H7 (cell line): Measurements from ENCODE around the gene LRFN5. TPM values are rescaled to one million over a fixed set of nuclear protein-coding genes. Genes with fewer than 3 reads are reported as not detected.

Experiments
- DNase-seq: peaks from one replicate; pipeline ENCODE4 v3.0.0; 2012
- H3K27me3 ChIP-seq: 2 replicates; pipeline ENCODE4 v1.6.0; 2011; ENCODE audit warnings: mild to moderate bottlenecking, low read length; ENCODE audit not compliant: control insufficient read depth, insufficient read depth
- H3K36me3 ChIP-seq: replicated peaks from 2 replicates; pipeline ENCODE4 v1.5.1; 2011; ENCODE audit warnings: low read length; ENCODE audit not compliant: control insufficient read depth, insufficient read depth
- H3K4me3 ChIP-seq: 2 replicates; pipeline ENCODE4 v1.5.1; 2011; ENCODE audit warnings: low read depth, mild to moderate bottlenecking, control low read depth, low read length, moderate library complexity; ENCODE audit not compliant: insufficient read depth
- total RNA-seq: library from RNA; depleted of rRNA; stranded (reverse); fragments of >200 nt; shearing (Covaris generic); gene quantifications from 2 replicates; pipeline ENCODE4 v1.2.3, GENCODE V29; 2014

LRFN5 gene
- total RNA-seq, 1 experiment from 2014 or later: 7.5 TPM

DNA sequence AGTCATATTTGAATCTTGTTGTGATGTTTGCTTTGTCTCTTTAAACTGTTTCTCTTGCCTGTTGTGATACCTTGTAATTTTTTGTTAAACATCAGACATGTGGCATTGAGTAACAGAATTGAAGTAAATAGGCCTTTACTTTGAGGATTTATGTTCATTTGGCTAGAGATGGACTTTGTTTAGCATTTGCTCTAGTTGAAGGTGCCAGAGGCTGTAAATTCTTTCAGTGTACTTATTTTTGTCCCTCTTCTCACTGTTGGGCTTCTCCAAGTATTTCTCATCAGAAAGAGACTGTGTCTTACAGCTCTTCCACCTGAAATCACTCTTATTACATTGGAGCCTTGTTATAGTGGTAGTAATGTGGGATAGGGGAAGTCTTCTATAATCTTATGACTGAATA lies 175.8 kb downstream of the LRFN5 start:
- Histone ChIP-seq H3K27me3 (no peaks in the 10 kb centered on the region), H3K4me3 (no peak overlapping the region), H3K36me3 (no peaks in the 10 kb centered on the region)
- no peak for DNase-seq

- DNase-seq: no peak
- no peaks in the 10 kb centered on the region for H3K36me3 ChIP-seq
- no peaks in the 10 kb centered on the region for H3K27me3 ChIP-seq
- H3K4me3 ChIP-seq: no peak overlapping the region
Observed at GRCh38 chr14:41783403-41783802, 176.7 kb downstream of the LRFN5 start.

DNA sequence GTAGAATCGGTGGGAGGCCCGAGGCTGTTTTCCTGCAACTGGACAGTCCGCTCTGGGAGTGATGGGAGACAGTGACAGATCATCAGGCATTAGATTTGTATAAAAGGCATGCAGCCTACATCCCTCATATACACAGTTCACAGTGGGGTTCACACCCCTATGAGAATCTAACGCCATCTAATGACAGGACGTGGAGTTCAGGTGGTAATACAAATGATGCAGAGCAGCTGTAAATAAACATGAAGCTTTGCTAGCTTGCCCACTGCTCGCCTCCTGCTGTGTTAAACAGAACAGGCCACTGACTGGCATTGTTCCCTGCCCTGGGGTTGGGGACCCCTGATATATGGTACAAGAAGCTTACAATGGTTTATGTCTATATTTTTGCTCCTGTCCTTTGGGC lies 179.0 kb downstream of the LRFN5 start:
- peak; percentile 3 for DNase-seq
- H3K4me3 ChIP-seq: no peak overlapping the region
- no peaks in the 10 kb centered on the region for H3K36me3 ChIP-seq
- H3K27me3 ChIP-seq: no peaks in the 10 kb centered on the region

DNA sequence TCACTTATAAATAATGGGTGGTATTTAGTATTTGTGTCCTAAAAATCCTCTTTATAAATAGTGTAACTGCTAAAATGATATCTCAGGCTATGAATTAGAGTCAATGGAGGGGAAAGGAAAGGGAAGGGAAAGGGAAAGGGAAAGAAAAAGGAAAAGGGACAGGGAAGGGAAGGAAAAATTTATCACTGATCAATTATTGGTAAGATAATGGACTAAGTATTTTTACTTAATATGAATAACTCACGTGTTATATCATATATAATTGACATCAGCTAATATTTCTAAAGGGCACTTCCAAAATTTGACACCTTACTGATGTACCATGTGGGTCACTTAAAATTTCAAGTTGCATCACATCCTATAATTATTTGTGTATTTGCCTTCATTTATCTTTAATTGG lies 193.1 kb downstream of the LRFN5 start:
- no peak for DNase-seq
- Histone ChIP-seq H3K4me3 (no peak overlapping the region), H3K27me3 (no peaks in the 10 kb centered on the region), H3K36me3 (no peaks in the 10 kb centered on the region)

DNA sequence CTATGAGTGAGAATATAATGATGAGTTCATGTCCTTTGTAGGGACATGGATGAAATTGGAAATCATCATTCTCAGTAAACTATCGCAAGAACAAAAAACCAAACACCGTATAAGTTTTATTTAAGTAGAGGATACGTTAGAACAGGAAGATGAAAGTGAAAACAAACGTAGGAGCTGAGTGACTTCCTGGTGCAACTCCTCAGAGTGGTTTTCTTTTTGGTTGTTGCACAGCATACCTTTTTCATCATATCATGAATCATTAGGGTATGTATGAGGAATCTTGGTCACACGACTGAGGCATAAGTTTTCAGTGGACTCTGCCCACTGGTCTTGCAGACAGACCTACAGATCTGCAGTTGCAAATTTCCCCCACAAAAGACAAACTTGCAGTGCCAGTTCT lies 199.0 kb downstream of the LRFN5 start:
- no peak for DNase-seq
- no peak overlapping the region for H3K4me3 ChIP-seq
- H3K27me3 ChIP-seq: no peaks in the 10 kb centered on the region

GRCh38 chr14:41806366-41806975 lies 199.8 kb downstream of the LRFN5 start:
- no peaks in the 10 kb centered on the region for H3K27me3 ChIP-seq
- DNase-seq: no peak
- no peaks in the 10 kb centered on the region for H3K36me3 ChIP-seq
- H3K4me3 ChIP-seq: no peak overlapping the region

More for the DNA sequence above, 199.0 kb downstream of the LRFN5 start:
- H3K36me3 ChIP-seq: no peaks in the 10 kb centered on the region

DNA sequence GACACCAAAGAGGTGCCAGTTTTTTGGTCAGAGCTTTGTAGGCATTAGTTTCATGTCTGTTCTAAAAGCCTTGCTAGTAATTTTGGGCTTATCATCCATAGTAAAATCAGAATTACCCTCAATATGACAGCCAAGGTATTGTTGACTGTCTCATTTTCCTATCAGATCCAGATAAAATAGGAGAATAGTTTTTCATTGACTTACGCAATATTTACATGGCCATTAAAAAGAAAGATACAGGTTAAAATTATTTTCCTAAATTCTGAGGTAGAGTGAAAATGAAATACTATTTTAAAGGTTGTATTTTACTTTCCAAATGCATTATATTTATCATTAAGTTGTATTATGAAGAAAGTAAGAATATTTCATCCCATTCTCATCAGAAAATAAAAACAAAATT lies 203.7 kb downstream of the LRFN5 start:
- no peaks in the 10 kb centered on the region for H3K27me3 ChIP-seq
- no peak overlapping the region for H3K4me3 ChIP-seq
- H3K36me3 ChIP-seq: no peaks in the 10 kb centered on the region
- DNase-seq: no peak

GRCh38 chr14:41817626-41818025 lies 210.9 kb downstream of the LRFN5 start:
- Histone ChIP-seq H3K36me3 (no peaks in the 10 kb centered on the region), H3K4me3 (no peak overlapping the region), H3K27me3 (no peaks in the 10 kb centered on the region)
- no peak for DNase-seq

DNA sequence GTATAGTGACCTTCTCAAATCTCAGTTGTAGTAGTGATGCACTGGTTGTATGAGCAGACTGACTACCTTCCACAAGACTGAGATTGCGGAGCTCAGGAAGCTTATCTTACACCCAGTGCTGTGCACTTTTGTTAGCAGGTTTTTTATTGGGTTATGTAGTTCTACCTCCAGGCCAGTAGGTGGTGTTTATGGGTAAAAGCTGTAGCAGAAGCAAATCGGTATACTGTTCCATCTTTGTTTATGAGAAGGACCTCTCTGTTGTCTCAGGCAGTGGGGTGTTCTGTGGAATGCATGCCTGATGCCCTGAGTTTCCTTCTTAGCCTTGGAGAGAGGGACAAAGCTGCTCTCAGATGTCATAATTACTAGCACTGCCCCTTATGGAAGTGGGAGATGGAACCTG lies 217.8 kb downstream of the LRFN5 start:
- no peaks in the 10 kb centered on the region for H3K27me3 ChIP-seq
- H3K36me3 ChIP-seq: no peaks in the 10 kb centered on the region
- no peak for DNase-seq
- H3K4me3 ChIP-seq: no peak overlapping the region

DNA sequence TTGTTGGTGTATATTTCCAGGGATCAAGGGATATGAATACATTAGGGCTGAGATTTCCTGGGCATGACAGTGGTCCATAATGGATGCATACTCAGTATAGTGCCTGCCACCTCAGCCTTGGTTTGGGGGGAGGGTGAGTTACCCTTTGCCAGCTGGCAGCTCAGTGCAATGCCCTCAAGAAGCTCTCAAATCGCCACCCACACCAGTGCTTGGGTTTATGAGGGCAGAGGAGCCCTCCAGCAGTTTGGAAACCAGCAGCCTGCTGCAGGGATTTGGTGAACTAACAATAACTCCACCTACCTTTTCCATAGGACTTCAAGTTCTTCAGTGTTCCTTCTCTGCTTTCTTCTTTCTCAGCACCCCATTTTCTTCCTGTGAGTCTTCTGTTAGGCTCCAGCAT lies 218.9 kb downstream of the LRFN5 start:
- Histone ChIP-seq H3K27me3 (no peaks in the 10 kb centered on the region), H3K36me3 (no peaks in the 10 kb centered on the region), H3K4me3 (no peak overlapping the region)
- DNase-seq: no peak

DNA sequence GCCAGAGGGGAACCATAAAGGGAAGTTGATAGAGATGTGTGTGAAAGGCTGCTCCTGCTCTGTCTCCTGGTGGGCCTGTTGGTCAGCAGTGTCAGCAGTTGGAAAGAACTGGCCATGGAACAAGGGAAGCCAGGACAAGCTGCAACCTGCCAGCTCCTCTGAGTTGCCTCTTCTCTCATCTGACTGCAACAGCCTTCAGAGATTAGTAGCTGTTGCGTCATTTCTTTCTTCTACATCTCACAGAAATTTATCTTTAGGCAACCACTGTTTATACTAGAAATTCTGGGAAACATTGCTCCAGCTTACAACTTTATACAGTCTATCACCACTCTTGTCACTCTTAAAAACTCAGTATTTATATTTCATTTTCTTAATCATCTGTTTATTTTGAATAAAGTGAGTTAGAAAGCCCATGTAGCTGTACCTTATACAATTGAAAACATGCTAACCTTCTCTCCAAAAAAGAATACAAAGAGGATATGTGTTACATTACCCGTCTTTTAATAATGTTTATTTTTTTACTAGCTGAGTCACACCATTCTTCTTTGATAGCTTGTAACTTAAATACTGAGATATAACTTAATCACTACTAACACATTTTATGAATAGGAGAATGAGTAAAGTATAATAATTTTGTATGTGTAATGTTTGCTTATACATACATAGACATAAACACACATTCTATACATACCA lies 224.2 kb downstream of the LRFN5 start:
- DNase-seq: no peak
- H3K4me3 ChIP-seq: no peak overlapping the region
- H3K27me3 ChIP-seq: no peaks in the 10 kb centered on the region
- H3K36me3 ChIP-seq: no peaks in the 10 kb centered on the region

- no peak overlapping the region for H3K4me3 ChIP-seq
- DNase-seq: no peak
- H3K27me3 ChIP-seq: no peaks in the 10 kb centered on the region
- no peaks in the 10 kb centered on the region for H3K36me3 ChIP-seq
Observed at GRCh38 chr14:41839661-41840060, 233.0 kb downstream of the LRFN5 start.

DNA sequence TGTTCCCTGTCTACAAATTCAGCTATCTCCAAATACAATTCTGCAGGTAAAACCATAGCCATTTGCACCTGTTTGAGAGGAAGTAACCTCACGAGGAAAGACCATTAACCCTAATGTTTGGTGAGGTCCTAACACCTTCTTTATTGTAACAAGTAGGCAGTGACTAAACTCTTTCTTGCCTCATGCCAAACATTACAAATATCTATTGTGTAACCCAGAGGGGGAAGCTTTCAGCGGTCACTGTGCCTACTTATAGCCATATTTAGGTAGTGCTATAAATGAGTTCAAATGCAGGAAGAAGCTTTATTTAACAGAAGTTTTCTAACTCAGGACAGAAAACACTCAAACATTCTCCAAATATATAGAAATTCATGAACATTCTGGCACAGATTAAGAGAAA lies 252.7 kb downstream of the LRFN5 start:
- H3K36me3 ChIP-seq: no peaks in the 10 kb centered on the region
- no peaks in the 10 kb centered on the region for H3K27me3 ChIP-seq
- H3K4me3 ChIP-seq: no peak overlapping the region
- no peak for DNase-seq

GRCh38 chr14:41860586-41860985 lies 253.9 kb downstream of the LRFN5 start:
- no peaks in the 10 kb centered on the region for H3K27me3 ChIP-seq
- no peak for DNase-seq
- H3K36me3 ChIP-seq: no peaks in the 10 kb centered on the region
- no peak overlapping the region for H3K4me3 ChIP-seq

GRCh38 chr14:41865894-41866293 lies 259.2 kb downstream of the LRFN5 start:
- H3K36me3 ChIP-seq: no peaks in the 10 kb centered on the region
- no peak for DNase-seq
- H3K27me3 ChIP-seq: no peaks in the 10 kb centered on the region
- H3K4me3 ChIP-seq: no peak overlapping the region
